ENCODE results near the gene IPO4. TPM values are rescaled to one million over a fixed set of nuclear protein-coding genes. Genes with fewer than 3 reads are reported as not detected.

IPO4 gene
- total RNA-seq, 2 donors from 2014 or later = 19.3 to 78.2 TPM

GRCh38 chr14:24177041-24177825, 11.4 kb downstream of the IPO4 start:
- no peak overlapping the region for H3K9ac ChIP-seq (ENCODE audit: low read depth in 2 of 2, low read length in 2 of 2)
- no peaks in the 10 kb centered on the region for H3K27me3 ChIP-seq
- intact Hi-C loops (cut with DNase I) = no loop called here
- no peak for DNase-seq
- no peak overlapping the region for H3K27ac ChIP-seq
- H3K36me3 ChIP-seq = no peaks in the 10 kb centered on the region
- H3K4me1 ChIP-seq = no peaks in the 10 kb centered on the region
- no peak for TF ChIP-seq CTCF (IDR thresholded peaks at IDR 0.05)
- no peaks in the 10 kb centered on the region for H3K9me3 ChIP-seq
- H3K4me3 ChIP-seq = no peak overlapping the region

- Histone ChIP-seq H3K36me3 (no peaks in the 10 kb centered on the region), H3K9ac (ENCODE audit: low read depth in 2 of 2, low read length in 2 of 2) (no peak overlapping the region), H3K27ac (no peak overlapping the region), H3K4me3 (no peak overlapping the region), H3K9me3 (no peaks in the 10 kb centered on the region), H3K27me3 (no peaks in the 10 kb centered on the region), H3K4me1 (no peaks in the 10 kb centered on the region)
- no peak for DNase-seq
- TF ChIP-seq CTCF (IDR thresholded peaks at IDR 0.05) = no peak
- intact Hi-C loops (cut with DNase I) = no loop called here
These were observed 12.0 kb downstream of the IPO4 start for GRCh38 chr14:24176599-24176998.

GRCh38 chr14:24172871-24173281, 15.7 kb downstream of the IPO4 start:
- TF ChIP-seq CTCF (IDR thresholded peaks at IDR 0.05) = no peak
- DNase-seq = no peak
- Histone ChIP-seq H3K27ac (no peak overlapping the region), H3K4me1 (no peaks in the 10 kb centered on the region), H3K36me3 (peaks cover 6% of the 10 kb centered on the region), H3K9ac (ENCODE audit: low read depth in 2 of 2, low read length in 2 of 2) (no peak overlapping the region), H3K27me3 (no peaks in the 10 kb centered on the region), H3K9me3 (no peaks in the 10 kb centered on the region), H3K4me3 (no peak overlapping the region)
- intact Hi-C loops (cut with DNase I) = no loop called here

- H3K36me3 ChIP-seq = peaks cover 6% of the 10 kb centered on the region
- H3K27ac ChIP-seq = no peak overlapping the region
- no peak for TF ChIP-seq CTCF (IDR thresholded peaks at IDR 0.05)
- peak overlapping the region in 1 of 2 donors; percentile 12 for H3K9ac ChIP-seq (ENCODE audit: low read depth in 2 of 2, low read length in 2 of 2)
- H3K9me3 ChIP-seq = no peaks in the 10 kb centered on the region
- no peaks in the 10 kb centered on the region for H3K27me3 ChIP-seq
- H3K4me3 ChIP-seq = peak overlapping the region; percentile 25
- no peak for DNase-seq
- intact Hi-C loops (cut with DNase I) = no loop called here
- H3K4me1 ChIP-seq = no peaks in the 10 kb centered on the region
These were observed 16.3 kb downstream of the IPO4 start for GRCh38 chr14:24172261-24172860.

GRCh38 chr14:24171422-24172260, 17.0 kb downstream of the IPO4 start, which contains the start of gene REC8:
REC8 (plus strand) TSS chr14:24172080; CDS start chr14:24172553, 473 bp downstream.
- intact Hi-C loops (cut with DNase I) = no loop called here
- no peaks in the 10 kb centered on the region for H3K4me1 ChIP-seq
- DNase-seq = peak; percentile 64
- peak within 1 kb of the TSS; percentile 25 for H3K4me3 ChIP-seq
- no peaks in the 10 kb centered on the region for H3K27me3 ChIP-seq
- TF ChIP-seq CTCF (IDR thresholded peaks at IDR 0.05) = no peak
- no peak within 1 kb of the TSS for H3K27ac ChIP-seq
- peak within 1 kb of the TSS in 1 of 2 donors; percentile 12 for H3K9ac ChIP-seq (ENCODE audit: low read depth in 2 of 2, low read length in 2 of 2)
- H3K9me3 ChIP-seq = no peaks in the 10 kb centered on the region
- H3K36me3 ChIP-seq = peaks cover 6% of the 10 kb centered on the region

All from colonic mucosa (tissue), 4 donors.